Measurements from ENCODE around the gene SSX2B. TPM values are rescaled to one million over a fixed set of nuclear protein-coding genes. Genes with fewer than 3 reads are reported as not detected.
"Not testable (repeated sequence)": the region's sequence is repeated elsewhere in the genome, so short reads cannot be mapped to it uniquely, and the experiment has no call there.

The SSX2B gene

GRCh38 chrX:52797327-52797726, 46.3 kb downstream of the SSX2B start, which contains the start of gene SPANXN5:
SPANXN5 (minus strand) TSS chrX:52797427; CDS start chrX:52797348, 79 bp downstream.
- H2BK15ac ChIP-seq (ENCODE audit: low read depth, poor library complexity, severe bottlenecking); H2AK5ac ChIP-seq (ENCODE audit: low read length, severe bottlenecking); H3K9ac ChIP-seq (ENCODE audit: low read length); H3K14ac ChIP-seq (ENCODE audit: low read length in 2 of 2); H3K36me3 ChIP-seq (ENCODE audit: control insufficient read depth in 1 of 2, insufficient read depth in 2 of 2, low read depth in 1 of 2, low read length in 2 of 2); H3K4me1 ChIP-seq (ENCODE audit: control insufficient read depth, insufficient read depth, low read depth, low read length); H3K23ac ChIP-seq (ENCODE audit: low read length in 2 of 2); H2BK120ac ChIP-seq (ENCODE audit: low read depth, low read length); H4K8ac ChIP-seq (ENCODE audit: low read length); H3K27ac ChIP-seq (ENCODE audit: low read length, poor library complexity, severe bottlenecking); H3K79me1 ChIP-seq (replicated peaks; ENCODE audit: low read length, poor library complexity, severe bottlenecking); DNase-seq; H4K91ac ChIP-seq (ENCODE audit: low read length); H3K4me2 ChIP-seq (ENCODE audit: low read length, poor library complexity, severe bottlenecking); H3K18ac ChIP-seq (ENCODE audit: low read depth in 1 of 2, low read length in 2 of 2); H2BK12ac ChIP-seq (ENCODE audit: low read length in 2 of 2); H3K4me3 ChIP-seq (ENCODE audit: insufficient read depth in 1 of 2, low read depth in 1 of 2, low read length in 2 of 2); H3K9me3 ChIP-seq (ENCODE audit: control insufficient read depth, low read length); H2AFZ ChIP-seq (ENCODE audit: low read depth, low read length); H2BK5ac ChIP-seq (ENCODE audit: low read depth, low read length, poor library complexity, severe bottlenecking); H3K4ac ChIP-seq (ENCODE audit: low read depth in 1 of 2, low read length in 2 of 2): not testable (repeated sequence)
- WGBS, result 100% methylated on average over 1 of the region's 2 CpGs
- peaks cover 0 to 13% of the 10 kb centered on the region in 2 experiments for H3K27me3 ChIP-seq (ENCODE audit: control insufficient read depth in 1 of 2, insufficient read depth in 1 of 2, low read length in 2 of 2)

- H3K79me1 ChIP-seq (replicated peaks; ENCODE audit: low read length, poor library complexity, severe bottlenecking); H4K91ac ChIP-seq (ENCODE audit: low read length); H2AFZ ChIP-seq (ENCODE audit: low read depth, low read length); H2BK5ac ChIP-seq (ENCODE audit: low read depth, low read length, poor library complexity, severe bottlenecking); H3K4me1 ChIP-seq (ENCODE audit: control insufficient read depth, insufficient read depth, low read depth, low read length); H3K14ac ChIP-seq (ENCODE audit: low read length in 2 of 2); H2AK5ac ChIP-seq (ENCODE audit: low read length, severe bottlenecking); H3K27ac ChIP-seq (ENCODE audit: low read length, poor library complexity, severe bottlenecking); H2BK15ac ChIP-seq (ENCODE audit: low read depth, poor library complexity, severe bottlenecking); H3K36me3 ChIP-seq (ENCODE audit: control insufficient read depth in 1 of 2, insufficient read depth in 2 of 2, low read depth in 1 of 2, low read length in 2 of 2); H3K9me3 ChIP-seq (ENCODE audit: control insufficient read depth, low read length); H2BK120ac ChIP-seq (ENCODE audit: low read depth, low read length); H4K8ac ChIP-seq (ENCODE audit: low read length); H3K4me2 ChIP-seq (ENCODE audit: low read length, poor library complexity, severe bottlenecking); DNase-seq; H2BK12ac ChIP-seq (ENCODE audit: low read length in 2 of 2); H3K18ac ChIP-seq (ENCODE audit: low read depth in 1 of 2, low read length in 2 of 2); H3K23ac ChIP-seq (ENCODE audit: low read length in 2 of 2); H3K4me3 ChIP-seq (ENCODE audit: insufficient read depth in 1 of 2, low read depth in 1 of 2, low read length in 2 of 2); H3K9ac ChIP-seq (ENCODE audit: low read length); H3K4ac ChIP-seq (ENCODE audit: low read depth in 1 of 2, low read length in 2 of 2): not testable (repeated sequence)
- WGBS, result 52% methylated on average over 2 of the region's 2 CpGs
- peaks cover 0 to 26% of the 10 kb centered on the region in 2 experiments for H3K27me3 ChIP-seq (ENCODE audit: control insufficient read depth in 1 of 2, insufficient read depth in 1 of 2, low read length in 2 of 2)
Measured at GRCh38 chrX:52804876-52805275, 53.8 kb downstream of the SSX2B start.

Small RNAs within 50 kb of the gene (small RNA-seq; reads per million reads assigned to genes)
- gene AC244505.3 (ENCODE audit: low read depth) (not detected), gene AC244505.5 (ENCODE audit: low read depth) (not detected), gene AC244505.6 (ENCODE audit: low read depth) (not detected), gene AC244505.7 (ENCODE audit: low read depth) (not detected)
